ENCODE results near the gene ZNF580.

DNA sequence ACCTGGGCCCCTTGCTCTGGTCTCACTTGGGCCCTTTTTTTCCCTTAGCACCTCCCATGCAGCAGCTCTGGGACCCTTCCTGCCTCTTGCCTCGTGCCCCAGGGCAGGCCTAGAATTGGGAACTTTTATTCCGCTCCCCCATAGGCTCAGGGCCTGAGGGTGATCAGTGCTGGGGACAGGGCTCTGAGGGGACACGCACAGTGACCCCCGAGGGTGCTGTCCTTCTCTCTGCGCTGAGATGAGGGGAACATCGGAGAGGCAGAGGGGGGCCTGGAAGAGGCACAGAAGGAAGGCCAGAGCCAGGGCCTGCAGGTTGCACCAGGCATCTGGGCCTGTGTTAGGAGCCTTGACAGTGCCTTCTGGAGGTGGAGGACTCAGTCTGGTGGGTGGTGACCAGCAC lies 45.0 kb downstream of the ZNF580 start:
- TF ChIP-seq, protein P1, sequence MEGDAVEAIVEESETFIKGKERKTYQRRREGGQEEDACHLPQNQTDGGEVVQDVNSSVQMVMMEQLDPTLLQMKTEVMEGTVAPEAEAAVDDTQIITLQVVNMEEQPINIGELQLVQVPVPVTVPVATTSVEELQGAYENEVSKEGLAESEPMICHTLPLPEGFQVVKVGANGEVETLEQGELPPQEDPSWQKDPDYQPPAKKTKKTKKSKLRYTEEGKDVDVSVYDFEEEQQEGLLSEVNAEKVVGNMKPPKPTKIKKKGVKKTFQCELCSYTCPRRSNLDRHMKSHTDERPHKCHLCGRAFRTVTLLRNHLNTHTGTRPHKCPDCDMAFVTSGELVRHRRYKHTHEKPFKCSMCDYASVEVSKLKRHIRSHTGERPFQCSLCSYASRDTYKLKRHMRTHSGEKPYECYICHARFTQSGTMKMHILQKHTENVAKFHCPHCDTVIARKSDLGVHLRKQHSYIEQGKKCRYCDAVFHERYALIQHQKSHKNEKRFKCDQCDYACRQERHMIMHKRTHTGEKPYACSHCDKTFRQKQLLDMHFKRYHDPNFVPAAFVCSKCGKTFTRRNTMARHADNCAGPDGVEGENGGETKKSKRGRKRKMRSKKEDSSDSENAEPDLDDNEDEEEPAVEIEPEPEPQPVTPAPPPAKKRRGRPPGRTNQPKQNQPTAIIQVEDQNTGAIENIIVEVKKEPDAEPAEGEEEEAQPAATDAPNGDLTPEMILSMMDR (IDR thresholded peaks at IDR 0.05) = no peak
- no peak for TF ChIP-seq EP300 (IDR thresholded peaks at IDR 0.05)
- TF ChIP-seq POLR2AphosphoS5 (IDR thresholded peaks at IDR 0.05) = no peak
